ENCODE data around the gene DCP1B.

DCP1B gene

DNA sequence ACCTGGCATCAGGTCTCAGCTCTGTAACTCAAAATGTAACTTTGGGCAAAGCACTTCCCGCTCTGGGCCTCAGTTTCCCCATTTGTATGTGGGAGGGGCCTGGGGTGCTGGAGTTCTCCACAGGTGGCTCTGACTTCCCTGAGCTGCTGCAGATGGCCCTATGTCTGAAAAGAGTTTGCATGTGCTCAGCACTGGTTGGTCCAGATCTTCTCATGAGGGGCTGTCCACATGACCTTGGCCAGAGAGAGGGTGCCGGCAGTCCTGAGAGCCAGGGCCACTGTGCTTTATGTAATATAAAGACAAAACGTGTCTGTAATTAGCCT lies 78.6 kb downstream of the DCP1B start:
- Histone ChIP-seq H3K36me3 (ENCODE audit: control insufficient read depth, insufficient read depth, low read length) (no peaks in the 10 kb centered on the region), H3K27me3 (replicated peaks; ENCODE audit: control insufficient read depth, insufficient read depth, low read length) (no peaks in the 10 kb centered on the region), H3K4me3 (replicated peaks; ENCODE audit: low read depth, low read length) (no peak overlapping the region)
- no peak for DNase-seq (ENCODE audit: extremely low read depth, insufficient read length)
- TF ChIP-seq, protein P1, sequence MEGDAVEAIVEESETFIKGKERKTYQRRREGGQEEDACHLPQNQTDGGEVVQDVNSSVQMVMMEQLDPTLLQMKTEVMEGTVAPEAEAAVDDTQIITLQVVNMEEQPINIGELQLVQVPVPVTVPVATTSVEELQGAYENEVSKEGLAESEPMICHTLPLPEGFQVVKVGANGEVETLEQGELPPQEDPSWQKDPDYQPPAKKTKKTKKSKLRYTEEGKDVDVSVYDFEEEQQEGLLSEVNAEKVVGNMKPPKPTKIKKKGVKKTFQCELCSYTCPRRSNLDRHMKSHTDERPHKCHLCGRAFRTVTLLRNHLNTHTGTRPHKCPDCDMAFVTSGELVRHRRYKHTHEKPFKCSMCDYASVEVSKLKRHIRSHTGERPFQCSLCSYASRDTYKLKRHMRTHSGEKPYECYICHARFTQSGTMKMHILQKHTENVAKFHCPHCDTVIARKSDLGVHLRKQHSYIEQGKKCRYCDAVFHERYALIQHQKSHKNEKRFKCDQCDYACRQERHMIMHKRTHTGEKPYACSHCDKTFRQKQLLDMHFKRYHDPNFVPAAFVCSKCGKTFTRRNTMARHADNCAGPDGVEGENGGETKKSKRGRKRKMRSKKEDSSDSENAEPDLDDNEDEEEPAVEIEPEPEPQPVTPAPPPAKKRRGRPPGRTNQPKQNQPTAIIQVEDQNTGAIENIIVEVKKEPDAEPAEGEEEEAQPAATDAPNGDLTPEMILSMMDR (IDR thresholded peaks at IDR 0.05; ENCODE audit: insufficient read depth, low read length, poor library complexity, severe bottlenecking): no peak

DNA sequence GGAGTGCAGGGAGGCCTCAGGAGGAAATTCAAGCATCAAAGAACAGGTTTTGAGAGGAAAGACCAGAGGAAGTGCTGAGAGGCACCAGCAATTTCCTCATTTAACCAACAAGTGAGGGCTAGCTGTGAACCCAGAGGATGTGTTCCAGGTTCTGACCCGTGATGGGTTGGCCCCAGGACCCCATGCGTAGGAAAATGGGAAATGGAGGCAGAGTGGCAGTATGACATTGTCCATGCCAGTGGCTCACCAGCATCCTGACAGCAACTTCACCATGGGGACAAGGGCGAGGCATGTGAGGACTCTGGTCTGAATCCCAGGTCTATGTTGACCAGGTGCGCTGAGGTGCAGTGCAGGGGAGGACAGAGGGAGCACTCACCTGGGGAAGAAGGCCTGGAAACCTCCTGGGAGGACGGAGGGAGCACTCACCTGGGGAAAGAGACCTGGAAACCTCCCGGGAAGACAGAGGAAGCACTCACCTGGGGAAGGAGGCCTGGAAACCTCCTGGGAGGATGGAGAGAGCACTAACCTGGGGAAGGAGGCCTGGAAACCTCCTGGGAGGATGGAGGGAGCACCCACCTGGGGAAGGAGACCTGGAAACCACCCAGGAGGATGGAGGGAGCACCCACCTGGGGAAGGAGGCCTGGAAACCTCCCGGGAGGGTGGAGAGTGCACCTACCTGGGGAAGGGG lies 79.1 kb downstream of the DCP1B start:
- DNase-seq (ENCODE audit: extremely low read depth, insufficient read length): no peak
- Histone ChIP-seq H3K4me3 (replicated peaks; ENCODE audit: low read depth, low read length) (no peak overlapping the region), H3K36me3 (ENCODE audit: control insufficient read depth, insufficient read depth, low read length) (no peaks in the 10 kb centered on the region), H3K27me3 (replicated peaks; ENCODE audit: control insufficient read depth, insufficient read depth, low read length) (no peaks in the 10 kb centered on the region)
- TF ChIP-seq, protein P1 (IDR thresholded peaks at IDR 0.05; ENCODE audit: insufficient read depth, low read length, poor library complexity, severe bottlenecking): no peak

DNA sequence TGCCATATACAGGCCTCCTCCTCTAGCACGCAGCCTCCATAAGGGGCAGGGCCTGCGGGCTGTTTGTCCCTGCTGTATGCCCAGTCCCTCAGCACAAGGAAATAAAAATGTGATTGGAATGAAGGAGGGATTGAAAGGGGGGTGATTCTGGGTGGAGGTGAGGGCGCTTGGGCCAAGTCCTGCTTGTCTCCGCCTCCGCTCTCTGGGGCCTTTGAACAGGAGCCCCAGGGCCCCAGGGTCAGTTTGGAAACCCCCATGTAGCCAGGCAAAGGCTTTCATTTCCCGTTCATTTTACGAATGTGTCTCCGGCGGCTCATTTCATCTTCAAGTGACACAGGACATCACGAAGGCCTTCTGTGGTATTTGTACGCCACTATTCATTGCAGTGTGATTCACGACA lies 81.3 kb downstream of the DCP1B start:
- Histone ChIP-seq H3K27me3 (replicated peaks; ENCODE audit: control insufficient read depth, insufficient read depth, low read length) (no peaks in the 10 kb centered on the region), H3K4me3 (replicated peaks; ENCODE audit: low read depth, low read length) (no peak overlapping the region), H3K36me3 (ENCODE audit: control insufficient read depth, insufficient read depth, low read length) (no peaks in the 10 kb centered on the region)
- DNase-seq (ENCODE audit: extremely low read depth, insufficient read length): no peak
- TF ChIP-seq, protein P1 (IDR thresholded peaks at IDR 0.05; ENCODE audit: insufficient read depth, low read length, poor library complexity, severe bottlenecking): no peak

DNA sequence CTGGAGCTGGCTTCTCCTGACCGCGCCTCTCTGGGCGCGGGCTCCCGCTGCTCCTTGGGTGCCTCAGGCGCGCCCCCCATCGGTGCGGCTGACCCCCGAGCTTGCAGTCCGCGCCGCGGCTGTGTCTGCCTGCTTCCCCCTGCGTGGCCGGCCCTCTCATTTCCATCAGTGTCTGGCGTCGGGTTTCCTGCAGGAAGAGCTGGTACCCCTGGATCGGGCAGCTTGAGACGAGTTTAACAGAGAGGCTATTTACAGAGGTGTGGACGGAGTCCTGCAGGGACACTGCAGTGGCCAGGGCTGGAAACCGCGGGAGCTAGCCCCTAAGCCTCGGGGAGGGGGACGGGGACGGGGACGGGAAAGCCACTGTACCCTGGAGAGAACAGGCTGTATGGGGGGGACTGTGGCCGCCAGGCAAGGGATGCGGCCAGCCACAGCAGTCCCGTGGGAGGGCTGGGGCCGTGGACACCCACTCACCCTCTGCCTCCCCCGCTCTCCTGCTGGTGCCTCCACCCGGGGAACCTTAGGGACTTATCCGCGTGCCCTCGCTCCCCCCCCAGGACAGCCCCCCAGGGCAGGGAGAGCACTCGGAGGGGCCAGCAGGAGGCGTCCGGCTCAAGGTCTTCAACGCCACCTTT lies 82.1 kb downstream of the DCP1B start:
- no peaks in the 10 kb centered on the region for H3K36me3 ChIP-seq (ENCODE audit: control insufficient read depth, insufficient read depth, low read length)
- H3K27me3 ChIP-seq (replicated peaks; ENCODE audit: control insufficient read depth, insufficient read depth, low read length): no peaks in the 10 kb centered on the region
- TF ChIP-seq, protein P1 (IDR thresholded peaks at IDR 0.05; ENCODE audit: insufficient read depth, low read length, poor library complexity, severe bottlenecking): no peak
- DNase-seq (ENCODE audit: extremely low read depth, insufficient read length): no peak
- no peak overlapping the region for H3K4me3 ChIP-seq (replicated peaks; ENCODE audit: low read depth, low read length)

DNA sequence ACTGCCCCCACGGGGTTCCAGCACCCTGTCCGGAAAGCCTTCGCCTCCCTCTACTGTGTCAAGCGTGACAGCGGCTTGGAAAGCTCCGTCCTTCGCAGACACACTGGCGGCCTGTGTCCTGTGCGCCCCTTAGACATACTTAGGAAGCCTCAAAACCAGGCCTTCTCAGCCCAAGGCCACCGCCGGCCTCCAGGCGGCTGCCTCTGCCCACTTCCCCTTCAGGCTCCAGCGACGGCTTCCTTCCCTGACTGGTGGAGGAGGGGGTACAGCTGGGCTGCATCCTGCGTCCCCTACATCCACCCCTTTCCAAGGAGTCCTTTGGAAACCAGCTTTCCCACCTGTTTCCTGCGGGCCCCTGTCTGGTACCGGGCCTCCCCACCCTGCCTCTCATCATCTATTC lies 83.3 kb downstream of the DCP1B start:
- no peak overlapping the region for H3K4me3 ChIP-seq (replicated peaks; ENCODE audit: low read depth, low read length)
- DNase-seq (ENCODE audit: extremely low read depth, insufficient read length): no peak
- TF ChIP-seq, protein P1 (IDR thresholded peaks at IDR 0.05; ENCODE audit: insufficient read depth, low read length, poor library complexity, severe bottlenecking): no peak

More for the DNA sequence above, 83.3 kb downstream of the DCP1B start:
- Histone ChIP-seq H3K27me3 (replicated peaks; ENCODE audit: control insufficient read depth, insufficient read depth, low read length) (no peaks in the 10 kb centered on the region), H3K36me3 (ENCODE audit: control insufficient read depth, insufficient read depth, low read length) (no peaks in the 10 kb centered on the region)
